H1 (cell line): ENCODE measurements around the gene FAM120A. TPM values are rescaled to one million over a fixed set of nuclear protein-coding genes. Genes with fewer than 3 reads are reported as not detected.

Experiments
- CTCF ChIA-PET: fragments of 300-600 bp; sonication (Branson Sonifier 250); formaldehyde crosslinking; loops from one replicate; lab custom pipeline; 2021; ENCODE audit not compliant: partially characterized antibody; lab: Charles Lee
- POLR2A ChIA-PET: fragments of 300-600 bp; sonication (Branson Sonifier 250); formaldehyde crosslinking; loops from one replicate; lab custom pipeline; 2021; ENCODE audit warnings: inconsistent platforms; ENCODE audit not compliant: partially characterized antibody; lab: Charles Lee
- DNase-seq, 2 experiments: peaks; one replicate each; pipeline versions ENCODE4 v3.0.0 to v3.0.0-alpha.2; 2010 to 2022; ENCODE audit warnings: low spot score in 2 of 2, low read depth in 1 of 2, mixed read lengths in 1 of 2
- FAIRE-seq: peaks from 2 replicates; lab custom pipeline; 2011; peaks lifted over from hg19 to GRCh38; lab: Jason Lieb, UNC
- H2AFZ ChIP-seq: 2 replicates; pipeline ENCODE4 v1.8.1; 2012; ENCODE audit warnings: low read length, inconsistent platforms
- H2AK5ac ChIP-seq: 2 replicates; pipeline ENCODE4 v1.6.1; 2013; ENCODE audit warnings: low read depth, low read length
- H2BK120ac ChIP-seq: replicated peaks from 2 replicates; pipeline ENCODE3; 2013; ENCODE audit warnings: low read depth, low read length, inconsistent platforms
- H2BK12ac ChIP-seq: 2 replicates; pipeline ENCODE4 v1.6.1; 2013; ENCODE audit warnings: low read depth, low read length
- H2BK15ac ChIP-seq: 2 replicates; pipeline ENCODE4 v1.6.1; 2013; ENCODE audit warnings: low read length
- H2BK20ac ChIP-seq: 2 replicates; pipeline ENCODE4 v1.6.1; 2013; ENCODE audit warnings: low read length
- H2BK5ac ChIP-seq: 2 replicates; pipeline ENCODE4 v1.6.1; 2013; ENCODE audit warnings: low read depth, low read length
- H3K14ac ChIP-seq: 2 replicates; pipeline ENCODE4 v1.6.1; 2013; ENCODE audit warnings: inconsistent platforms; ENCODE audit not compliant: insufficient read length
- H3K18ac ChIP-seq: 2 replicates; pipeline ENCODE4 v1.6.1; 2013; ENCODE audit warnings: low read length; ENCODE audit errors: extremely low read depth
- H3K23ac ChIP-seq: 2 replicates; pipeline ENCODE4 v1.6.1; 2013; ENCODE audit warnings: inconsistent platforms; ENCODE audit not compliant: insufficient read length
- H3K23me2 ChIP-seq: 2 replicates; pipeline ENCODE4 v1.6.1; 2013; ENCODE audit warnings: low read depth, low read length
- H3K27ac ChIP-seq: 2 replicates; pipeline ENCODE4 v1.6.1; 2011; ENCODE audit warnings: low read depth, low read length, inconsistent platforms
- H3K27me3 ChIP-seq, 4 experiments: replicated peaks in 1 of 4; 1 replicate in 1 of 4; 2 replicates in 3 of 4; pipeline versions ENCODE4 v1.6.1 to v1.8.1; 2011 to 2013; ENCODE audit warnings: low read length in 3 of 4, mild to moderate bottlenecking in 3 of 4, inconsistent platforms in 2 of 4, mixed read lengths in 2 of 4, moderate library complexity in 1 of 4; ENCODE audit not compliant: control insufficient read depth in 3 of 4, insufficient read depth in 3 of 4; ENCODE audit errors: extremely low read depth in 1 of 4
- H3K36me3 ChIP-seq, 4 experiments: 2 replicates each; pipeline versions ENCODE4 v1.6.1 to v1.8.1; 2011 to 2013; ENCODE audit warnings: mild to moderate bottlenecking in 4 of 4, low read length in 3 of 4, moderate library complexity in 2 of 4, control low read depth in 1 of 4, inconsistent platforms in 1 of 4; ENCODE audit not compliant: insufficient read depth in 4 of 4, control insufficient read depth in 2 of 4
- H3K4ac ChIP-seq: replicated peaks from 2 replicates; pipeline ENCODE3; 2013; ENCODE audit warnings: low read length, low read depth, mixed read lengths, inconsistent platforms; ENCODE audit not compliant: insufficient read length
- H3K4me1 ChIP-seq, 4 experiments: replicated peaks in 1 of 4; 1 replicate in 1 of 4; 2 replicates in 3 of 4; pipeline versions ENCODE4 v1.6.1 to v1.8.1; 2011 to 2013; ENCODE audit warnings: low read length in 3 of 4, inconsistent platforms in 2 of 4, mixed read lengths in 1 of 4; ENCODE audit not compliant: insufficient read depth in 4 of 4, control insufficient read depth in 3 of 4
- H3K4me2 ChIP-seq, 2 experiments: 2 replicates each; pipeline versions ENCODE4 v1.6.1 to v1.8.1; 2011 to 2013; ENCODE audit warnings: low read depth in 2 of 2, low read length in 2 of 2, control low read depth in 1 of 2, inconsistent platforms in 1 of 2, mild to moderate bottlenecking in 1 of 2; ENCODE audit not compliant: insufficient read depth in 1 of 2
- H3K4me3 ChIP-seq, 4 experiments: fragments of 200-600, 300-600 bp in 1 of 4; sonication (generic), shearing (Covaris generic), sonication (Bioruptor Twin) in 1 of 4; 2 replicates each; pipeline versions ENCODE4 v1.5.1 to v1.8.1; 2011 to 2016; ENCODE audit warnings: low read length in 4 of 4, low read depth in 3 of 4, control low read depth in 2 of 4, inconsistent platforms in 2 of 4, mild to moderate bottlenecking in 2 of 4, mixed read lengths in 1 of 4, moderate library complexity in 1 of 4; ENCODE audit not compliant: insufficient read depth in 2 of 4; ENCODE audit errors: extremely low read depth in 1 of 4
- H3K56ac ChIP-seq: replicated peaks from 2 replicates; pipeline ENCODE3; 2013; ENCODE audit warnings: low read depth, mild to moderate bottlenecking, mixed read lengths, low read length, inconsistent platforms; ENCODE audit not compliant: insufficient read length
- H3K79me1 ChIP-seq: 2 replicates; pipeline ENCODE4 v1.6.1; 2013; ENCODE audit warnings: low read depth, low read length, control low read depth
- H3K79me2 ChIP-seq, 2 experiments: 2 replicates each; pipeline versions ENCODE4 v1.6.1 to v1.8.1; 2012 to 2013; ENCODE audit warnings: low read length in 2 of 2, mild to moderate bottlenecking in 2 of 2, inconsistent platforms in 1 of 2; ENCODE audit not compliant: insufficient read depth in 2 of 2, control insufficient read depth in 1 of 2
- H3K9ac ChIP-seq, 4 experiments: replicated peaks in 1 of 4; 1 replicate in 1 of 4; 2 replicates in 3 of 4; pipeline versions ENCODE4 v1.6.1 to v1.8.1; 2011 to 2013; ENCODE audit warnings: low read depth in 3 of 4, low read length in 3 of 4, control low read depth in 2 of 4, mild to moderate bottlenecking in 2 of 4, moderate library complexity in 2 of 4, inconsistent platforms in 1 of 4; ENCODE audit errors: extremely low read depth in 1 of 4
- H3K9me3 ChIP-seq, 2 experiments: 2 replicates each; pipeline versions ENCODE4 v1.6.1 to v1.8.1; 2012 to 2013; ENCODE audit warnings: mild to moderate bottlenecking in 2 of 2, moderate library complexity in 2 of 2, control low read depth in 1 of 2, inconsistent platforms in 1 of 2, low read depth in 1 of 2, low read length in 1 of 2, mixed read lengths in 1 of 2; ENCODE audit not compliant: insufficient read depth in 2 of 2
- H4K20me1 ChIP-seq, 2 experiments: replicated peaks in 1 of 2; 2 replicates each; pipeline versions ENCODE3 to v1.8.1; 2011 to 2013; ENCODE audit warnings: inconsistent platforms in 2 of 2, low read length in 2 of 2, mild to moderate bottlenecking in 1 of 2; ENCODE audit not compliant: insufficient read depth in 2 of 2, control insufficient read depth in 1 of 2
- H4K5ac ChIP-seq: 2 replicates; pipeline ENCODE4 v1.6.1; 2013; ENCODE audit warnings: low read length, low read depth, mixed read lengths, inconsistent platforms; ENCODE audit not compliant: insufficient read length
- H4K8ac ChIP-seq: 2 replicates; pipeline ENCODE4 v1.8.0; 2013; ENCODE audit warnings: mild to moderate bottlenecking, moderate library complexity, low read length, inconsistent platforms; ENCODE audit not compliant: insufficient read depth; ENCODE audit errors: extremely low read depth
- H4K91ac ChIP-seq: replicated peaks from 2 replicates; pipeline ENCODE3; 2013; ENCODE audit warnings: low read length, mixed read lengths, inconsistent platforms; ENCODE audit not compliant: insufficient read length
- CHD1 ChIP-seq: IDR thresholded peaks from 2 replicates; pipeline ENCODE4 v1.6.1; 2012; ENCODE audit warnings: low read depth, low read length, improper control_type of control experiment
- SIN3A ChIP-seq, 2 experiments: IDR thresholded peaks in 1 of 2; conservative IDR thresholded peaks in 1 of 2; 2 replicates each; pipeline ENCODE4 v1.6.1; 2011 to 2012; ENCODE audit warnings: low read length in 2 of 2, improper control_type of control experiment in 1 of 2, low read depth in 1 of 2, mild to moderate bottlenecking in 1 of 2
- SUZ12 ChIP-seq: fragments of 200-600 bp; sonication (generic); IDR thresholded peaks from 2 replicates; pipeline ENCODE4 v1.6.1; 2012; ENCODE audit warnings: mild to moderate bottlenecking, inconsistent platforms, low read length, moderate library complexity, mixed read lengths
- WGBS, 2 experiments: shearing (Covaris generic) in 1 of 2; methylation state at CpG; one replicate each; pipeline versions ENCODE4 v1.1.6 to v1.1.7; 2013 to 2015; ENCODE audit warnings: low lambda C conversion rate in 2 of 2, mixed read lengths in 2 of 2, inconsistent platforms in 1 of 2, low coverage in 1 of 2, missing lambda C conversion rate in 1 of 2; ENCODE audit not compliant: insufficient replicate concordance in 2 of 2, insufficient coverage in 1 of 2, insufficient read length in 1 of 2; ENCODE audit errors: extremely low coverage in 1 of 2, missing lambda C conversion rate in 1 of 2; 5-methylcytosine and 5-hydroxymethylcytosine counted together
- polyA plus RNA-seq, 7 experiments: library from polyadenylated mRNA; depleted of rRNA in 3 of 7; stranded (reverse) in 5 of 7; unstranded in 2 of 7; fragments of >200 nt in 5 of 7; fragments of 200-250 nt in 2 of 7; gene quantifications; 1 replicate in 5 of 7; 2 replicates in 1 of 7; 4 replicates in 1 of 7; pipeline versions ENCODE4 v1.2.1 to v1.2.3, GENCODE V29; 2011 to 2013; ENCODE audit warnings: missing spikeins in 2 of 7, mixed read lengths in 2 of 7
- total RNA-seq: library from RNA; stranded (reverse); fragmentation: NEBNext Ultra II Directional; extraction: Animal tissue kit (Norgen Biotek cat#: 25700); gene quantifications from 2 replicates; pipeline ENCODE4 v1.2.1, GENCODE V29; 2021

The FAM120A gene
- total and polyA plus RNA-seq, 2 of the 8 experiments (the other 6 are each of a cell fraction or from before 2014, with no cell fraction given): 24.9 to 54.7 TPM

DNA sequence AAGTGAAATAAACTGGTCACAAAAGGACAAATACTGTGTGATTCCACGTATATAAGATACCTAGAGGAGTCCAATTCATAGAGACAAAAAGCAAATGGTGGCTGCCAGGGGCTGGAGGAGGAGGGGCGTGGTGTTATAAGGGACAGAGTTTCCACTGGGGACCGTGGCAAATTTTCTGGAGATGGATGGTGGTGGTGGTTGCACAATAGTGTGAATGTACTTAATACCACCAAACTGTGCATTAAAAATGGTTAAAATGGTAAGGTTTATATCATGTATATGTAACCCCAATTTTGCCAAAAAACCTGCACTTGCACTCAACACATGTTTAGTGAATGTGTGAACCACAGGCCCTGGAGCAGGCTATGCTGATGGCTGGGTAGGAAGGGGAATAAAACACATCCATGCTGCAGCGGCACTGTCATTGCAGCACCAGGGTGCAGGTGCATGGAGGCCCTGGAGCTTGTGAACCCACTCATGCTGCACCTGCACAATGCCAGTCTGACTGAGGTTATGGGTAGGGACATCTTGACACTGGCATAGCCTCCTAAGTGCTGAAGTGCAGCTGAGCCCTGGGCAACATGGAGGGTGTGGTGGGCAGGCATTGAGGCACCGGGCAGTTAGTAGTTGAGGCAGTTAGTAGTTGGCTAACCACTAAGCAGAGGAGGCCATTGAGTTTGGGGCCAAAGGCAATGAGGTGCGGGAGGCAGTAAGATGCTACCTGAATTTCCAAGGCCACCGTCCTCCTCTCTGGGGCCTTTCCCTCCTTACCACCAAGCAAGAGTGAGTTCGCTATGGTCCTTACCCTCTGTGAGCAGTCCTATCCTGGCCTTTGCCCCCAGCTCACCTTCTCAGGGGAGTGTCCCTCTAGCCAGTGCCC, 121.4 kb downstream of the FAM120A start:
- 88% methylated on average over 8 of the region's 8 CpGs; no CpG with 5 or more reads in 1 of the 2 experiments for WGBS, 2 experiments
- H3K27me3 ChIP-seq: peaks cover 0 to 16% (median 8%) of the 10 kb centered on the region in 4 experiments; a peak in 5 of 7 replicates
- no peak overlapping the region for H3K27ac ChIP-seq
- H3K9ac ChIP-seq: no peak overlapping the region
- H2BK120ac ChIP-seq: no peak overlapping the region
- no peak overlapping the region for H3K14ac ChIP-seq
- peaks cover 4% of the 10 kb centered on the region; the same call in 1 of the 2 replicates for H3K79me1 ChIP-seq
- H2BK12ac ChIP-seq: no peak overlapping the region
- ChIA-PET CTCF (interaction anchor here (1.1 kb wide), 1 partner anchor 11 kb away, joined by 3 read pairs; no protein-coding TSS in a partner anchor), POLR2A (no interaction called here)
- H3K9me3 ChIP-seq: 0 out of 4 replicates have a peak, but pooled peaks cover 0 to 4% of the 10 kb centered on the region in 2 experiments
- H3K4ac ChIP-seq: no peak overlapping the region
- no peaks in the 10 kb centered on the region for H3K36me3 ChIP-seq
- H2BK20ac ChIP-seq: no peak overlapping the region
- H4K5ac ChIP-seq: no peak overlapping the region
- DNase-seq: no peak
- H4K8ac ChIP-seq: no peak overlapping the region
- H2AK5ac ChIP-seq: no peak overlapping the region
- H4K91ac ChIP-seq: no peak overlapping the region
- peaks cover 9% of the 10 kb centered on the region; the same call in 1 of the 2 replicates for H3K23me2 ChIP-seq
- no peak overlapping the region for H3K23ac ChIP-seq
- no peaks in the 10 kb centered on the region; a peak in 1 of 4 replicates for H3K79me2 ChIP-seq
- H3K4me1 ChIP-seq: peaks cover 3 to 12% (median 9%) of the 10 kb centered on the region in 4 experiments
- H3K4me2 ChIP-seq: no peak overlapping the region
- H2BK5ac ChIP-seq: no peak overlapping the region
- H3K4me3 ChIP-seq: no peak overlapping the region
- peaks cover 0 to 2% of the 10 kb centered on the region in 2 experiments for H4K20me1 ChIP-seq
- H2AFZ ChIP-seq: no peak overlapping the region
- no peak overlapping the region; the same call in 1 of the 2 replicates for H2BK15ac ChIP-seq
- H3K56ac ChIP-seq: no peak overlapping the region
- H3K18ac ChIP-seq: no peak overlapping the region
- no peak for FAIRE-seq
- TF ChIP-seq SIN3A (conservative IDR thresholded peaks at IDR 0.05 in 1 of 2, IDR thresholded peaks at IDR 0.05 in 1 of 2; ENCODE audit: low read depth in 1 of 2, low read length in 2 of 2) (no peak), SUZ12 (no peak), CHD1 (no peak)
